HepG2 (cell line): Measurements from ENCODE around the gene PRKCE. TPM values are rescaled to one million over a fixed set of nuclear protein-coding genes. Genes with fewer than 3 reads are reported as not detected.

ENCODE experiments used
- ATAC-seq: fragments of 200-7000 bp; cut with Tn5 transposase; 3 replicates; pipeline ENCODE4 v1.9.1; 2020; ENCODE audit warnings: mild to moderate bottlenecking, moderate library complexity
- BruUV-seq: library from RNA; stranded (reverse); fragments of 400-500 nt; replicated peaks from 2 replicates; lab custom pipeline; 2021; lab: Mats Ljungman, UMichigan
- CTCF ChIA-PET: fragments of 300-600 bp; formaldehyde crosslinking; extraction: SDS; loops from one replicate; lab custom pipeline; 2021; ENCODE audit warnings: low total read pairs, inconsistent platforms, low intra/inter-chr PET ratio; lab: Yijun Ruan, JAX
- POLR2A ChIA-PET: fragments of 350-600 bp; sonication (Branson Sonifier 250); formaldehyde crosslinking; loops from one replicate; lab custom pipeline; 2020; ENCODE audit warnings: antibody characterized with exemption, inconsistent platforms; lab: Yijun Ruan, JAX
- DNase-seq: peaks from one replicate; pipeline ENCODE4 v3.0.0-alpha.2; 2015; ENCODE audit warnings: low spot score
- FAIRE-seq: peaks from 3 replicates; lab custom pipeline; 2011; peaks lifted over from hg19 to GRCh38; lab: Jason Lieb, UNC
- H2AFZ ChIP-seq: one replicate; pipeline ENCODE4 v1.6.1; 2011; ENCODE audit warnings: low read length, inconsistent platforms
- H3K27ac ChIP-seq: fragments of 300-600 bp; 3 replicates; pipeline ENCODE4 v1.8.0; 2011; ENCODE audit warnings: mixed run types, mild to moderate bottlenecking, mixed read lengths, low read length, inconsistent platforms; ENCODE audit not compliant: insufficient read depth; ENCODE audit errors: extremely low read length
- H3K27me3 ChIP-seq, 2 experiments: fragments of 200-600 bp in 1 of 2; 2 replicates in 1 of 2; 3 replicates in 1 of 2; pipeline versions ENCODE4 v1.6.0 to v1.8.0; 2011; ENCODE audit warnings: low read length in 2 of 2, mild to moderate bottlenecking in 2 of 2, moderate library complexity in 2 of 2, inconsistent platforms in 1 of 2; ENCODE audit not compliant: insufficient read depth in 2 of 2, control insufficient read depth in 1 of 2
- H3K36me3 ChIP-seq, 2 experiments: fragments of 200-600 bp in 1 of 2; replicated peaks in 1 of 2; 2 replicates in 1 of 2; 3 replicates in 1 of 2; pipeline versions ENCODE4 v1.5.1 to v1.8.0; 2011; ENCODE audit warnings: low read length in 2 of 2, inconsistent platforms in 1 of 2; ENCODE audit not compliant: insufficient read depth in 2 of 2, control insufficient read depth in 1 of 2
- H3K4me1 ChIP-seq: 2 replicates; pipeline ENCODE4 v1.5.1; 2012; ENCODE audit warnings: low read length, inconsistent platforms; ENCODE audit not compliant: insufficient read depth
- H3K4me2 ChIP-seq: 2 replicates; pipeline ENCODE4 v1.6.0; 2011; ENCODE audit warnings: low read depth, low read length, inconsistent platforms
- H3K4me3 ChIP-seq, 3 experiments: fragments of 200-600 bp in 1 of 3; sonication (generic), shearing (Covaris generic) in 1 of 3; replicated peaks in 1 of 3; 2 replicates each; pipeline ENCODE4 v1.5.1; 2011 to 2016; ENCODE audit warnings: low read length in 3 of 3, inconsistent platforms in 2 of 3, low read depth in 2 of 3, mild to moderate bottlenecking in 2 of 3, control low read depth in 1 of 3, mixed read lengths in 1 of 3; ENCODE audit not compliant: insufficient read depth in 1 of 3
- H3K79me2 ChIP-seq: one replicate; pipeline ENCODE4 v1.6.1; 2011; ENCODE audit warnings: low read length, inconsistent platforms; ENCODE audit not compliant: insufficient read depth
- H3K9ac ChIP-seq: 2 replicates; pipeline ENCODE4 v1.6.0; 2011; ENCODE audit warnings: mild to moderate bottlenecking, low read depth, low read length, inconsistent platforms; ENCODE audit not compliant: insufficient read depth
- H3K9me3 ChIP-seq: 2 replicates; pipeline ENCODE4 v1.5.1; 2012; ENCODE audit warnings: mild to moderate bottlenecking, low read length
- H4K20me1 ChIP-seq: 2 replicates; pipeline ENCODE4 v1.6.0; 2011; ENCODE audit warnings: inconsistent platforms, mild to moderate bottlenecking, low read length, moderate library complexity; ENCODE audit not compliant: insufficient read depth
- AKAP8 ChIP-seq: sonication (generic); formaldehyde crosslinking; IDR thresholded peaks from 2 replicates; pipeline ENCODE4 v1.5.1; 2020; ENCODE audit warnings: mild to moderate bottlenecking, missing genetic modification reagents
- KDM2A ChIP-seq: sonication (generic); formaldehyde crosslinking; IDR thresholded peaks from 2 replicates; pipeline ENCODE4 v1.4.0; 2020; ENCODE audit warnings: low read depth, missing genetic modification reagents, borderline replicate concordance
- MAFK ChIP-seq, 2 experiments: IDR thresholded peaks in 1 of 2; conservative IDR thresholded peaks in 1 of 2; 2 replicates each; pipeline ENCODE4 v1.6.1; 2011; ENCODE audit warnings: improper control_type of control experiment in 2 of 2, low read length in 2 of 2
- RBFOX2 ChIP-seq: fragments of 200-400 bp; formaldehyde crosslinking; IDR thresholded peaks from 2 replicates; pipeline ENCODE4 v1.6.1; 2017; ENCODE audit warnings: low read depth, mild to moderate bottlenecking, low read length
- TBX3 ChIP-seq: fragments of 450-650 bp; IDR thresholded peaks from 2 replicates; pipeline ENCODE4 v1.6.1; 2017; ENCODE audit warnings: antibody characterized with exemption, mild to moderate bottlenecking, inconsistent platforms, borderline replicate concordance
- ZNF713 ChIP-seq: sonication (generic); formaldehyde crosslinking; IDR thresholded peaks from 2 replicates; pipeline ENCODE4 v1.4.0; 2020; ENCODE audit warnings: mild to moderate bottlenecking, missing genetic modification reagents
- ZNF780A ChIP-seq: sonication (generic); formaldehyde crosslinking; IDR thresholded peaks from 2 replicates; pipeline ENCODE4 v1.8.0; 2022; ENCODE audit warnings: mild to moderate bottlenecking, missing genetic modification reagents, moderate library complexity
- ZNF782 ChIP-seq: sonication (generic); formaldehyde crosslinking; IDR thresholded peaks from 2 replicates; pipeline ENCODE4 v1.4.0; 2020; ENCODE audit warnings: missing genetic modification reagents, mild to moderate bottlenecking, borderline replicate concordance
- WGBS: methylation state at CpG from one replicate; pipeline ENCODE4 v1.1.6; 2017; ENCODE audit warnings: low lambda C conversion rate; 5-methylcytosine and 5-hydroxymethylcytosine counted together
- in situ Hi-C: cut with HindIII; loops from 2 replicates; pipeline ENCODE4 v1.10.0; 2017; ENCODE audit warnings: low pct_unique_long_range_greater_than_20kb; ENCODE audit not compliant: extremely low pct_ligation_motif_present
- intact Hi-C: fragments of 100-400 bp; cut with micrococcal nuclease; formaldehyde crosslinking; loops from one replicate; pipeline ENCODE4 v1.10.0; 2022; ENCODE audit not compliant: unreplicated experiment
- polyA plus RNA-seq, 8 experiments: library from polyadenylated mRNA; depleted of rRNA in 3 of 8; stranded (reverse) in 7 of 8; unstranded in 1 of 8; fragments of >200 nt; fragmentation: Illumina TruSeq in 4 of 8; extraction: Trizol in 4 of 8; gene quantifications; 2 replicates each; pipeline versions ENCODE4 v1.2.1 to v1.2.3, GENCODE V29; 2011 to 2016; ENCODE audit warnings: low read depth in 4 of 8, missing spikeins in 1 of 8, mixed read lengths in 1 of 8; ENCODE audit not compliant: insufficient read depth in 1 of 8
- total RNA-seq, 5 experiments: library from RNA; depleted of rRNA; stranded (reverse); fragments of >200 nt; fragmentation: Illumina TruSeq; extraction: Trizol; gene quantifications; 2 replicates each; pipeline ENCODE4 v1.2.3, GENCODE V29; 2016; ENCODE audit warnings: low read depth in 1 of 5
- TF ChIP-seq, protein P1 (sequence below): IDR thresholded peaks from 2 replicates; pipeline ENCODE4 v1.6.1; 2016; ENCODE audit warnings: missing genetic modification reagents, missing compliant biosample characterization
- TF ChIP-seq, protein P2 (sequence below): sonication (generic); formaldehyde crosslinking; conservative IDR thresholded peaks from 2 replicates; pipeline ENCODE4 v1.8.1; 2023; ENCODE audit warnings: missing genetic modification reagents
- TF ChIP-seq, protein P3 (sequence below): sonication (generic); formaldehyde crosslinking; IDR thresholded peaks from 2 replicates; pipeline ENCODE4 v1.5.0; 2020; ENCODE audit warnings: mild to moderate bottlenecking, low read depth, missing genetic modification reagents, borderline replicate concordance
- TF ChIP-seq, protein P4 (sequence below): sonication (generic); formaldehyde crosslinking; IDR thresholded peaks from 2 replicates; pipeline ENCODE4 v1.4.0; 2020; ENCODE audit warnings: missing genetic modification reagents, borderline replicate concordance
- TF ChIP-seq, protein P5 (sequence below): IDR thresholded peaks from 2 replicates; pipeline ENCODE4 v1.6.1; 2012; ENCODE audit warnings: low read length, improper control_type of control experiment

PRKCE gene
- total and polyA plus RNA-seq, 2 of the 13 experiments (the other 11 are each of a cell fraction or from before 2014, with no cell fraction given) = 1.0 to 3.9 TPM

DNA sequence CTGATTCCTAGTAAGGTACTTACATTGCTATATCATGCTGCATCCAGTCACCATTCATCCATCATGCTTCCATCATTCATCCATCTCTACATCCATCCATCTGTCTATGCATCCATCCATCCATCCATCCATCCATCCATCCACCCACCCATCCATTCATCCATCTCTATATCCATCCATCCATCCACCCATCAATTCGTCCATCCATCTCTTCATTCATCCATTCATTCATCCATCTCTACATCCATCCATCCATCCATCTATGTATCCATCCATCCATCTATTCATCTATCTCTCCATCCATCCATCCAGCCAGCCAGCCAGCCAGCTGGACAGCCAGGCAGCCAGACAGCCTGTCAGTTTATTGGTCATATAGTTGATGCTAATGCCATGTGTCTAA is 20.7 kb downstream of the PRKCE start:
- no peak overlapping the region for H3K9ac ChIP-seq
- WGBS = 37% methylated on average over 1 of the region's 1 CpG
- POLR2A ChIA-PET = no interaction called here
- BruUV-seq = no TSS peak
- DNase-seq = no peak
- no peak overlapping the region for H3K27ac ChIP-seq
- H3K4me3 ChIP-seq = no peak overlapping the region
- peaks cover 8% of the 10 kb centered on the region for H3K4me1 ChIP-seq
- H3K9me3 ChIP-seq = no peaks in the 10 kb centered on the region
- CTCF ChIA-PET = no interaction called here
- no peak overlapping the region for H2AFZ ChIP-seq
- H3K36me3 ChIP-seq = no peaks in the 10 kb centered on the region
- no peaks in the 10 kb centered on the region for H3K27me3 ChIP-seq
- no peak for FAIRE-seq
- intact Hi-C loops (no loop called here), in situ Hi-C loops (no loop called here)
- ATAC-seq = no peak
- no peaks in the 10 kb centered on the region for H4K20me1 ChIP-seq
- H3K79me2 ChIP-seq = no peaks in the 10 kb centered on the region
- no peak overlapping the region for H3K4me2 ChIP-seq
- TF ChIP-seq, protein P1, sequence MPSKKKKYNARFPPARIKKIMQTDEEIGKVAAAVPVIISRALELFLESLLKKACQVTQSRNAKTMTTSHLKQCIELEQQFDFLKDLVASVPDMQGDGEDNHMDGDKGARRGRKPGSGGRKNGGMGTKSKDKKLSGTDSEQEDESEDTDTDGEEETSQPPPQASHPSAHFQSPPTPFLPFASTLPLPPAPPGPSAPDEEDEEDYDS (CRISPR knock-in tag) = no peak
- TF ChIP-seq MAFK (conservative IDR thresholded peaks at IDR 0.05 in 1 of 2, IDR thresholded peaks at IDR 0.05 in 1 of 2; ENCODE audit: low read length in 2 of 2) (no peak), TBX3 (no peak), AKAP8 (CRISPR knock-in tag) (no peak), ZNF782 (no peak), RBFOX2 (no peak), ZNF713 (CRISPR knock-in tag) (no peak), KDM2A (no peak), ZNF780A (CRISPR knock-in tag) (no peak)
- TF ChIP-seq, protein P2, sequence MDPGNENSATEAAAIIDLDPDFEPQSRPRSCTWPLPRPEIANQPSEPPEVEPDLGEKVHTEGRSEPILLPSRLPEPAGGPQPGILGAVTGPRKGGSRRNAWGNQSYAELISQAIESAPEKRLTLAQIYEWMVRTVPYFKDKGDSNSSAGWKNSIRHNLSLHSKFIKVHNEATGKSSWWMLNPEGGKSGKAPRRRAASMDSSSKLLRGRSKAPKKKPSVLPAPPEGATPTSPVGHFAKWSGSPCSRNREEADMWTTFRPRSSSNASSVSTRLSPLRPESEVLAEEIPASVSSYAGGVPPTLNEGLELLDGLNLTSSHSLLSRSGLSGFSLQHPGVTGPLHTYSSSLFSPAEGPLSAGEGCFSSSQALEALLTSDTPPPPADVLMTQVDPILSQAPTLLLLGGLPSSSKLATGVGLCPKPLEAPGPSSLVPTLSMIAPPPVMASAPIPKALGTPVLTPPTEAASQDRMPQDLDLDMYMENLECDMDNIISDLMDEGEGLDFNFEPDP (CRISPR knock-in tag) = no peak
- TF ChIP-seq, protein P3, sequence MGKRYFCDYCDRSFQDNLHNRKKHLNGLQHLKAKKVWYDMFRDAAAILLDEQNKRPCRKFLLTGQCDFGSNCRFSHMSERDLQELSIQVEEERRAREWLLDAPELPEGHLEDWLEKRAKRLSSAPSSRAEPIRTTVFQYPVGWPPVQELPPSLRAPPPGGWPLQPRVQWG = no peak
- TF ChIP-seq, protein P4, sequence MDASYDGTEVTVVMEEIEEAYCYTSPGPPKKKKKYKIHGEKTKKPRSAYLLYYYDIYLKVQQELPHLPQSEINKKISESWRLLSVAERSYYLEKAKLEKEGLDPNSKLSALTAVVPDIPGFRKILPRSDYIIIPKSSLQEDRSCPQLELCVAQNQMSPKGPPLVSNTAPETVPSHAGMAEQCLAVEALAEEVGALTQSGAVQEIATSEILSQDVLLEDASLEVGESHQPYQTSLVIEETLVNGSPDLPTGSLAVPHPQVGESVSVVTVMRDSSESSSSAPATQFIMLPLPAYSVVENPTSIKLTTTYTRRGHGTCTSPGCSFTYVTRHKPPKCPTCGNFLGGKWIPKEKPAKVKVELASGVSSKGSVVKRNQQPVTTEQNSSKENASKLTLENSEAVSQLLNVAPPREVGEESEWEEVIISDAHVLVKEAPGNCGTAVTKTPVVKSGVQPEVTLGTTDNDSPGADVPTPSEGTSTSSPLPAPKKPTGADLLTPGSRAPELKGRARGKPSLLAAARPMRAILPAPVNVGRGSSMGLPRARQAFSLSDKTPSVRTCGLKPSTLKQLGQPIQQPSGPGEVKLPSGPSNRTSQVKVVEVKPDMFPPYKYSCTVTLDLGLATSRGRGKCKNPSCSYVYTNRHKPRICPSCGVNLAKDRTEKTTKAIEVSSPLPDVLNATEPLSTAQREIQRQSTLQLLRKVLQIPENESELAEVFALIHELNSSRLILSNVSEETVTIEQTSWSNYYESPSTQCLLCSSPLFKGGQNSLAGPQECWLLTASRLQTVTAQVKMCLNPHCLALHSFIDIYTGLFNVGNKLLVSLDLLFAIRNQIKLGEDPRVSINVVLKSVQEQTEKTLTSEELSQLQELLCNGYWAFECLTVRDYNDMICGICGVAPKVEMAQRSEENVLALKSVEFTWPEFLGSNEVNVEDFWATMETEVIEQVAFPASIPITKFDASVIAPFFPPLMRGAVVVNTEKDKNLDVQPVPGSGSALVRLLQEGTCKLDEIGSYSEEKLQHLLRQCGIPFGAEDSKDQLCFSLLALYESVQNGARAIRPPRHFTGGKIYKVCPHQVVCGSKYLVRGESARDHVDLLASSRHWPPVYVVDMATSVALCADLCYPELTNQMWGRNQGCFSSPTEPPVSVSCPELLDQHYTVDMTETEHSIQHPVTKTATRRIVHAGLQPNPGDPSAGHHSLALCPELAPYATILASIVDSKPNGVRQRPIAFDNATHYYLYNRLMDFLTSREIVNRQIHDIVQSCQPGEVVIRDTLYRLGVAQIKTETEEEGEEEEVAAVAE (CRISPR knock-in tag) = no peak
- TF ChIP-seq, protein P5, sequence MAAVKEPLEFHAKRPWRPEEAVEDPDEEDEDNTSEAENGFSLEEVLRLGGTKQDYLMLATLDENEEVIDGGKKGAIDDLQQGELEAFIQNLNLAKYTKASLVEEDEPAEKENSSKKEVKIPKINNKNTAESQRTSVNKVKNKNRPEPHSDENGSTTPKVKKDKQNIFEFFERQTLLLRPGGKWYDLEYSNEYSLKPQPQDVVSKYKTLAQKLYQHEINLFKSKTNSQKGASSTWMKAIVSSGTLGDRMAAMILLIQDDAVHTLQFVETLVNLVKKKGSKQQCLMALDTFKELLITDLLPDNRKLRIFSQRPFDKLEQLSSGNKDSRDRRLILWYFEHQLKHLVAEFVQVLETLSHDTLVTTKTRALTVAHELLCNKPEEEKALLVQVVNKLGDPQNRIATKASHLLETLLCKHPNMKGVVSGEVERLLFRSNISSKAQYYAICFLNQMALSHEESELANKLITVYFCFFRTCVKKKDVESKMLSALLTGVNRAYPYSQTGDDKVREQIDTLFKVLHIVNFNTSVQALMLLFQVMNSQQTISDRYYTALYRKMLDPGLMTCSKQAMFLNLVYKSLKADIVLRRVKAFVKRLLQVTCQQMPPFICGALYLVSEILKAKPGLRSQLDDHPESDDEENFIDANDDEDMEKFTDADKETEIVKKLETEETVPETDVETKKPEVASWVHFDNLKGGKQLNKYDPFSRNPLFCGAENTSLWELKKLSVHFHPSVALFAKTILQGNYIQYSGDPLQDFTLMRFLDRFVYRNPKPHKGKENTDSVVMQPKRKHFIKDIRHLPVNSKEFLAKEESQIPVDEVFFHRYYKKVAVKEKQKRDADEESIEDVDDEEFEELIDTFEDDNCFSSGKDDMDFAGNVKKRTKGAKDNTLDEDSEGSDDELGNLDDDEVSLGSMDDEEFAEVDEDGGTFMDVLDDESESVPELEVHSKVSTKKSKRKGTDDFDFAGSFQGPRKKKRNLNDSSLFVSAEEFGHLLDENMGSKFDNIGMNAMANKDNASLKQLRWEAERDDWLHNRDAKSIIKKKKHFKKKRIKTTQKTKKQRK = no peak
